Measurements from ENCODE around the gene CAPN14. TPM values are rescaled to one million over a fixed set of nuclear protein-coding genes. Genes with fewer than 3 reads are reported as not detected.

The CAPN14 gene
- total RNA-seq, 6 donors from 2014 or later = 0.11 to 1.0 (median 0.27) TPM

DNA sequence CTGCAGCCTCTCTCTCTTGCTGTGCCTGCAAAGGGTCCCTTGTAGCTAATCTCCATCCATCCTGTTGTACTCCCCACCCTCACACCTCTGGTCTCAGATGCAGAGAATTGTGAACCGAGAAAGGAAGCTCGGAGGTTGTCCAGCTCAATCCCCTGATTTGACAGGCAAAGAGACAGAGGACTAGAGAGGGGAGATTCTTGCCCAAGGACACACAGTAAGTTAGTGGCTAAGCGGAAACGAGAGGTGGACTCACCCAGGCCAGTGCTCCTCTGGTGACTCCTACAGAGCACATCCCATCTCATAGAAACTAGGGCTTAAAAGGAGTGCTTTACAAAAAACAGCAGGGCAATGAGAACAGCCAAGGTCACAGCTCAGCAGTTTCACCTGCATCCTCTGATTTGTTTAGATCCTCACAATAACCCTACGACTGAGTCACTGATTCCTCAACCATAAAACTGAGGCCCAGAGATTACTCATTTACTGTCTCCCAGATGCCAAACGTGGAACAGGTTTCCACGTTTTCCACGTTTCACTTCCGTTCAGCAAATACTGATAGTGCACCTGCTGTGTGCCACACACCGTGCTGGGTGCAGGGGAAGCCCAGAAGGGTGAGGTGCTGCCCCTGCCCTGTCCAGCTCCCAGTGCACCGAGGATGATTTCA lies 38.7 kb upstream of the CAPN14 start:
- TF ChIP-seq EP300 (IDR thresholded peaks at IDR 0.05) (no peak), POLR2A (IDR thresholded peaks at IDR 0.05) (no peak), POLR2AphosphoS5 (IDR thresholded peaks at IDR 0.05) (no peak)
- TF ChIP-seq, protein P1, sequence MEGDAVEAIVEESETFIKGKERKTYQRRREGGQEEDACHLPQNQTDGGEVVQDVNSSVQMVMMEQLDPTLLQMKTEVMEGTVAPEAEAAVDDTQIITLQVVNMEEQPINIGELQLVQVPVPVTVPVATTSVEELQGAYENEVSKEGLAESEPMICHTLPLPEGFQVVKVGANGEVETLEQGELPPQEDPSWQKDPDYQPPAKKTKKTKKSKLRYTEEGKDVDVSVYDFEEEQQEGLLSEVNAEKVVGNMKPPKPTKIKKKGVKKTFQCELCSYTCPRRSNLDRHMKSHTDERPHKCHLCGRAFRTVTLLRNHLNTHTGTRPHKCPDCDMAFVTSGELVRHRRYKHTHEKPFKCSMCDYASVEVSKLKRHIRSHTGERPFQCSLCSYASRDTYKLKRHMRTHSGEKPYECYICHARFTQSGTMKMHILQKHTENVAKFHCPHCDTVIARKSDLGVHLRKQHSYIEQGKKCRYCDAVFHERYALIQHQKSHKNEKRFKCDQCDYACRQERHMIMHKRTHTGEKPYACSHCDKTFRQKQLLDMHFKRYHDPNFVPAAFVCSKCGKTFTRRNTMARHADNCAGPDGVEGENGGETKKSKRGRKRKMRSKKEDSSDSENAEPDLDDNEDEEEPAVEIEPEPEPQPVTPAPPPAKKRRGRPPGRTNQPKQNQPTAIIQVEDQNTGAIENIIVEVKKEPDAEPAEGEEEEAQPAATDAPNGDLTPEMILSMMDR (IDR thresholded peaks at IDR 0.05) = no peak
- no peak overlapping the region for H3K4me3 ChIP-seq
- H3K9me3 ChIP-seq = no peaks in the 10 kb centered on the region
- WGBS, 2 donors = 90% methylated on average over 10 to 11 of the region's 11 CpGs
- no peak for DNase-seq
- H3K36me3 ChIP-seq = peaks cover 0 to 8% (median 1%) of the 10 kb centered on the region in 4 donors
- no peaks in the 10 kb centered on the region for H3K27me3 ChIP-seq
- peaks cover 5 to 9% (median 7%) of the 10 kb centered on the region in 4 donors for H3K4me1 ChIP-seq
- no peak for ATAC-seq (ENCODE audit: low FRiP score in 2 of 2)
- no peak overlapping the region for H3K27ac ChIP-seq

DNA sequence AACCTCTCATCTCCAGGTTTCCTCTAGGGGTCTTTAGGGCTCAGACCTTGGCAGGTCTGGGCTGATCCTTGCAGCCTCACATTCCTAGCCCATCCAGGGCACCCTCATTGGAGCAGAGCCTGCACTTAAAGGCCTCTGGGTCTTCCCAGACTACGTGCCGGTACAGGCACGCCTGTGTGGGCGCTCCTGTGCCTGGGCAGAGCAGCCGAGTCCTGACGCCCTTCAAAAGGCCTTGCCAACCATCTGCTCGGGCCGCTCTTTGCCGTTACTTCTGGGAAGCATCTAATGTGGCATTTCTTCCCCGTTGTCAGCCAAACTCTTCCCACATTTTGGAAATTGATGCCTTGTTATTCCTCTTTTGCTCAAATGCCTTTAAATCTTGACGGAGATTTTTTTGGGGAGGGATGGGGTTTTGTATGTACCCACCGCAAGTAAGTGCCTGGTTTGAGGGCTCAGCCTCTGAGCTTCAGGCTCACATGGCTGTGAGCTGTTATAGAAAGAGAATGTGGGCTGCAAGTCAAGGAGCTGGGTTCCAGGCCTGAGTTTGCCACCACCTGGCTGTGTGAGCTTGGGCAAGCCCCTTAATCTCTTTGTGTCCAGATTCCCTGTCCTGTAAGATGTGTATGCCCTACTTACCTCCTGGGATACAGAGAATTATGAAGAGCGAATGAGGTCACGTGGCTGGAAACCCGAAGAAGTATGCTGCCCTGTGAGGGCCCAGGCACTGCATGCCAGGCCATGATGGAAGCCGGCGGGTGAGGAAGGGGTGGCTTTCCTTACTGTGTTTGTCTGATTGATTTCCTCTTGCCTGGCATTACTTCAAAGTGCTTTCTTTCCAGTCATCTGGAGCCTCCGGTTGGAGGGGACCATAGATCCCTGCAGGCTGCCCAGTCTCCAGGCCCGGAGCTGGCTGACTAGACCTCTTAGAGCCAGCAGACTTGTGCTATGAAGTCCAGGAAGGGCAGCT lies 37.2 kb upstream of the CAPN14 start:
- DNase-seq = no peak
- Histone ChIP-seq H3K4me1 (peaks cover 5 to 12% (median 7%) of the 10 kb centered on the region in 4 donors), H3K36me3 (peaks cover 0 to 6% (median 0%) of the 10 kb centered on the region in 4 donors)

DNA sequence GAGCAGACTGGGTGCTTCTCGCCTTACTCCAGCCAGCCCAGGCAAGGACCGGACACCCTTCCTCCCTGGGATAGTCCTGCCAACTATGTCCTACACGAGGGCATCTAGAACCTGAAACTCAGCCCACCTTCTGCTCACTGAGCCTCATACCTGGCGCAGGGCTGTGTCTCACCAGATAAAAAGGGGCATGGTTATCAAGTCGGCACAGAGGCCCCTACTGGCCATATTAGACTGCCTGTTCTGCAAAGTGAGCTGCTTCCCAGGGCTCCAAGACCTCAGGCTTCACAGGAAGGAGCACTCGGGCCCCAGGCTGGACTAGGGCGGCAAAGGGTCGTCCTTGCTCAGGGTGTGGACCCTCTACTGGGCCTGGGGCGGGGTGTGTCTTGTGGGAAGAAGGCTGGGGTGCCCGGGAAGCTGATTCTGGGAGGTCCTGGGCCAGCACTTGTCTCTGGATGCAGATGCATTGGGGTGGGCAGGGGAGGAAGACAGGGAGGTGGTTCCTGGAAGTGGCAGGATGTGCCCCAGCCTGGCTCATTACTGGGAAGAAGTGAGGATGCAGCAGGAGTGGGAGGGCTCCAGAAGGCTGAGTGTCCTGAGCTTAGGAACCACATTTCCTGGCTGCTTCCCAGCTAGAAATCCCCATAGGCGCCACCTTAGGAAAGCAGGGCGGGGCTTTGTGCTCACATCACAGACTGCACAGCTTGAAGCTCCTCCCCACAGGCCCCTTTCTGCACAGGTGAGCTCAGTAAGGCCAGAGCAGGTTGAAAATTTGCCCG lies 36.2 kb upstream of the CAPN14 start:
- ATAC-seq (ENCODE audit: low FRiP score in 2 of 2) (no peak), DNase-seq (no peak)
- no peak for TF ChIP-seq EP300 (IDR thresholded peaks at IDR 0.05)
- TF ChIP-seq POLR2AphosphoS5 (IDR thresholded peaks at IDR 0.05) = no peak
- TF ChIP-seq, protein P1 (IDR thresholded peaks at IDR 0.05) = no peak
- no peak for TF ChIP-seq POLR2A (IDR thresholded peaks at IDR 0.05)
- Histone ChIP-seq H3K27ac (peak overlapping the region in 3 of 4 donors; percentile 21 to 57 (median 42)), H3K27me3 (no peaks in the 10 kb centered on the region), H3K9me3 (no peaks in the 10 kb centered on the region), H3K4me3 (no peak overlapping the region), H3K36me3 (peaks cover 0 to 16% (median 0%) of the 10 kb centered on the region in 4 donors), H3K4me1 (peaks cover 5 to 12% (median 7%) of the 10 kb centered on the region in 4 donors)
- WGBS, 2 donors = 74 to 77% methylated on average over 11 to 12 of the region's 13 CpGs

More for the DNA sequence above, 37.2 kb upstream of the CAPN14 start:
- no peak for ATAC-seq (ENCODE audit: low FRiP score in 2 of 2)
- no peak overlapping the region for H3K4me3 ChIP-seq
- H3K27ac ChIP-seq = no peak overlapping the region
- 75 to 90% methylated on average over 19 of the region's 19 CpGs for WGBS, 2 donors
- TF ChIP-seq, protein P1 (IDR thresholded peaks at IDR 0.05) = no peak
- TF ChIP-seq POLR2A (IDR thresholded peaks at IDR 0.05) (no peak), POLR2AphosphoS5 (IDR thresholded peaks at IDR 0.05) (no peak), EP300 (IDR thresholded peaks at IDR 0.05) (no peak)
- no peaks in the 10 kb centered on the region for H3K9me3 ChIP-seq
- H3K27me3 ChIP-seq = no peaks in the 10 kb centered on the region

DNA sequence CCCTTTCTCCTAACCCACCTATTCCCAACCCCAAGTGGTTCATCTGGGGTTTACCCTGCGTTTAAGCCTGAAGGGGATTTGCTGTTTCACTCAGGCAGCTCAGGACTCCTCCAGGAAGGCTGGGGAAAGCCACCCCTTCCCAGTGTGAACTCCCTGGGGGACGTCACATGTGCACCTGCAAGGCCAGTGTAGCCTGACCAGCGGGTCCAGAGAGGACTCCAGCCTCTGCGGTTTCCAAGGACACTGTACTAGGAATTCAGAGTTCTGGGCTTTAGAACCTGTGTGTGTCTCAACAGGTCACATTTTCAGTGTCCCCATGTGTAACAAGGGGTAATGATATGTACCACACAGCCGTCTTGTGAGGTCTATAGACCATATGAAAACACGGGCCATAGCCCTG lies 34.5 kb upstream of the CAPN14 start:
- TF ChIP-seq EP300 (IDR thresholded peaks at IDR 0.05) (no peak), POLR2AphosphoS5 (IDR thresholded peaks at IDR 0.05) (no peak), POLR2A (IDR thresholded peaks at IDR 0.05) (no peak)
- TF ChIP-seq, protein P1 (IDR thresholded peaks at IDR 0.05) = no peak
- DNase-seq (no peak), ATAC-seq (ENCODE audit: low FRiP score in 2 of 2) (no peak)
- H3K4me3 ChIP-seq = no peak overlapping the region
- H3K27ac ChIP-seq = no peak overlapping the region
- H3K36me3 ChIP-seq = peaks cover 0 to 20% (median 0%) of the 10 kb centered on the region in 4 donors
- H3K9me3 ChIP-seq = no peaks in the 10 kb centered on the region
- WGBS, 2 donors = 92 to 93% methylated on average over 6 of the region's 6 CpGs
- no peaks in the 10 kb centered on the region for H3K27me3 ChIP-seq
- H3K4me1 ChIP-seq = peaks cover 5 to 12% (median 7%) of the 10 kb centered on the region in 4 donors

Measured in upper lobe of left lung (tissue), 6 donors.